Stimulated activated CD8-positive, alpha-beta memory T cell treated with anti-CD3 and anti-CD28 coated beads, Interleukin-12 subunit alpha, Interleukin-12 subunit beta, amount 100 ng/mL, for 24 hours (primary cell): Measurements from ENCODE around the gene EDN2.

Experiments used
- DNase-seq: peaks from one replicate; pipeline ENCODE4 v3.0.0-alpha.2; 2020; ENCODE audit errors: extremely low read depth

The EDN2 gene

GRCh38 chr1:41517062-41517438 lies 32.6 kb upstream of the EDN2 start:
- no peak for DNase-seq

DNA sequence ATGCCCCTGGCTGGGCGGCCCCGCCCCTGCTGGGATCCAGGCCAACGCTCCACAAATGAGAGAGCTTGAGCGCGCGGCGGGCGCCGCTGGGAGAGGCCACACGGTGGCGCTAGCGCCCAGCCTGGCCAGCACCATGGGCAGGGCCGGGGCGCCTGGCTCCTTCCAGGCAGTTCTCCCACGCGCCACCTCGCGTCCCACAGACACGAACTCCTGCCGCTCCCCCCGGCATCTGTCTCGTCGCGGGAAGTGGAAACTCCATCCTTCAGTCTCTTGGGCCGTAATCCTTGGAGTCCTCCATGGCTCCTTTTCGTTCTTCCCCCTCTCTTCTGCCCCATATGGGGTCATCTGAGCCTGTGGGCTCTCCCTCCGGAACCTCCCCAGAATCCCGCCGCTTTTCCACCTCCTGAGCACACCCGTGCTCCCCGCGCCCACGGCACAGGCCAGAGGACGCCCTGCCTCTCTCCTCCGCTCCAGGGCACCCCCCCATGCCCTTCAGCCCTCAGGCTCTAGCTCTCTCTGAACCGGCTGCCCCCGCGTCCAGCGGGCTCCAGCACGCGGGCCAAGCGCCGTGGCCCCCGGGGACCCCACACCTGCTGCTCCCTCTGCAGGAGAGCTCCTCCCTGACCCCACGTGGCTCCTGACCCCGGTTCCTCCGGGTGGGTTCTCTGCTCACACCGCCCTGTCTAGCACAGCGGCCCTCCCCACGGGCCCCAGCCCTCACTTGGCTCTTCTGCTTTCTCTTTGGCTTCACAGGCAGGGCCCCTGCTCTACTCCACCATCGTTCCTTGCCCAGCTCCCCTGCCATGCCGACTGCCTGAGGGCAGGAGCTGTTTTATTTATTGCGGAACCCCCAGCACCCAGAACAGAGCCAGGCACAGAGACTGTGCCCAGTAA lies 31.9 kb upstream of the EDN2 start:
- no peak for DNase-seq

DNA sequence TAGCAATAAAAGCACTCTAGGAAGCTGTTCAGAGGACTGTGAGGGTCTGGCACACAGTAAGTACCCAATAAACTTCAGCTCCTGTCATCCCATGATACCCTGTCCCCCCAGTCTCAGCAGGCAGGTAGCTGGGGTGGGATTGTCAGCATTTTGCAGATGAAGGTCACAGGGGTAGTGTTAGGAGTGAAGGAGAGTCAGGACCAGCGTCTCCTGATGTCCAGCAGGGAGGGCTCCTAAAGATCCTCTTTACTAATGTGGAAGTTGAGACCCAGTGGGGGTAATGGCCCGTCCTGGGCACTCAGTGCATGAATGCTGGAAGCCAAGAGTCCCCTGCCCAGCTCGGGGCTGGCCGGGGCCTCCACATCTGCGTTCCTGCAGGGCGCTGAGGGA lies 31.3 kb upstream of the EDN2 start:
- no peak for DNase-seq

DNA sequence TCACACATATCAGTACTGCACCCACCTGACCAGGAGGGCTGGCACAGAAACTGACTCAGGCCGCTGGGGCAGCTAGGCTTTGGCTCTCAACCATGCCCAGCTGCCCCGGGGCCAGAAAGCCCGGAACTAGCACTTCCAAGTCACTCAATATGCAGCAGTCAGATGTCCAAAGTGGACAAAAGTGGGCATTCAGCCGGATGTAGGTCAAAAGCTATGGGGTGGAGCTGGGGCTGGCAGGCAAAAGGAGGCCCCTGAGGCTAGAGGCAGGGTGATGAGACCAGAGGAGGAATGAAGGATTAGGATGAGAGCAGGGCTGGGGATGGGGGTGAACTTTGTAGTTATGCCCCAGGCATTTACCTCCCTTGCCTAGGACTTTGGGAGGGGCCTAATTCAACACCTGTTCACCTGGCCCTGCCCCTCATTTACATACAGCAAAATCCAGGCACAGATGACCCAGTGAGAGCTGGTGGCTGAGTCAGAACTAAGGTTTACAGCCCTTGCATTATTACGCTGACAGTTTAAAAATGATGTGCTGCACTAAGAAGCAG lies 30.7 kb upstream of the EDN2 start:
- DNase-seq = no peak

DNA sequence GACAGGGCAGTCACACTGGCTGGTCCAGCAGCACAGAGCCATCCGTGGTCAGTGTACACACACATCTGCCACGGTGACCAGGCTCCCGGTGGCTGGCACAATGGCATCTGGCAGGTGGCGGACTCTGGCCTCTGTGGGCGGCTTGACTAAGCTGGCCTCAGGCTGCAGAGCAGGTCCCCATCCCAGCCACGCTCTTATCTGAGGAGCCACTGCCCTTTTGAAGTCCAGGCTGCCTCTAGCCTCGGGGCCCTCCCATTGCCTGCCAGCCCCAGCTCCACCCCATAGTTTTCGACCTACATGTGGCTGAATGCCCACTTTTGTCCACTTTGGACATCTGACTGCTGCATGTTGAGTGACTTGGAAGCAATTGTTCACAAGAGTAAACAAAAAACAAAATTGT lies 29.9 kb upstream of the EDN2 start:
- no peak for DNase-seq

DNA sequence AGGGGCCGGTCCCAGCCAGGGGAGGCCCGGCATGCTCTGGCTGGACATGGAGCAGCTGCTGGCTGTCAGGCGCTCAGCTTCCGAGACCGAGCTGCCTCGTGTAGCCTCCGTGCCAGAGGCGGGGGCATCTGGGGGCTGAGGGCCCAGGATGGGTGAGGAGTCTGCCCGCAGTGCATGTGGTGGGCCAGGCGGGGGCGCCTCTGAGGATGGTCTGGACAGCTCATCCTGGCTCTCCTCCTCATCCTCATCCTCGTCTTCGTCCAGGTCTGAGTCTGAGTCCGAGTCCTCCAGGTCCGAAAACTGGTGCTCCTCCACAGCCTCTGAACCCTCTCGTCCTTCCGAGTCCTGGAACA lies 28.9 kb upstream of the EDN2 start:
- DNase-seq = no peak

DNA sequence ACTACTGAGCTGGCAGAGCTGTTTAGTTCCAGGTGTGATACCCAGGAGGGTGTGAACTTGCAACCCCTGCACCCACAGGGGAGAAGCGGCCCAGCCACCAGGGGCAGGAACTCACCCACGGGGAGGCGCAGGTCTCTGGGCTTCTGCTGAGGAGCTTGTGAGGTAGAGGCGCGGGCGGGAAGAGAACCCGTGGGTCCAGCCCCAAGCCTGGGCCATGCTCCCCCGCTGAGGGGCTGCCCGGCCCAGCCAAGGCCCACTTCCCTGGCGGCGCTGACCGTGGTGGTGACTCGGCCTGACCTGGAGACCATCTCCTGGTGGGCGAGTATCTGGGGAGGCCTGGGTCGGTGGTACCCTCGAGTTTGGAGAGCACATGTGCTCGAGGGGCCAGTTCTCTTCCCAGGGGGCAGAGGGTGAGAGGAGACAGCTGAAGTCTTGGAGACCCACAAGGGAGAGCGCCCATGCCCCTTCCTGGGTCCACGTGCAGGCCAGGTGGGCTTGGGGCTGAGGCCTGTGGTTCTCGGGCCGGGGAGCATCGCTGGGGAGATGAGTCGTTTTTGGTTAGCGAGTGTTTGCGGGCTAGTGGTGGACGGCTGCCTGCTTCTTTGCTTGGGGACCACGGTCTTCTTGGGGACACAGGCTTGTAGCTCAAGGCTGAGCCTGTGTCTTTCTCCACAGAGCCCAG lies 28.4 kb upstream of the EDN2 start:
- no peak for DNase-seq

- DNase-seq = no peak
These were observed 26.7 kb upstream of the EDN2 start for GRCh38 chr1:41511239-41511540.

DNA sequence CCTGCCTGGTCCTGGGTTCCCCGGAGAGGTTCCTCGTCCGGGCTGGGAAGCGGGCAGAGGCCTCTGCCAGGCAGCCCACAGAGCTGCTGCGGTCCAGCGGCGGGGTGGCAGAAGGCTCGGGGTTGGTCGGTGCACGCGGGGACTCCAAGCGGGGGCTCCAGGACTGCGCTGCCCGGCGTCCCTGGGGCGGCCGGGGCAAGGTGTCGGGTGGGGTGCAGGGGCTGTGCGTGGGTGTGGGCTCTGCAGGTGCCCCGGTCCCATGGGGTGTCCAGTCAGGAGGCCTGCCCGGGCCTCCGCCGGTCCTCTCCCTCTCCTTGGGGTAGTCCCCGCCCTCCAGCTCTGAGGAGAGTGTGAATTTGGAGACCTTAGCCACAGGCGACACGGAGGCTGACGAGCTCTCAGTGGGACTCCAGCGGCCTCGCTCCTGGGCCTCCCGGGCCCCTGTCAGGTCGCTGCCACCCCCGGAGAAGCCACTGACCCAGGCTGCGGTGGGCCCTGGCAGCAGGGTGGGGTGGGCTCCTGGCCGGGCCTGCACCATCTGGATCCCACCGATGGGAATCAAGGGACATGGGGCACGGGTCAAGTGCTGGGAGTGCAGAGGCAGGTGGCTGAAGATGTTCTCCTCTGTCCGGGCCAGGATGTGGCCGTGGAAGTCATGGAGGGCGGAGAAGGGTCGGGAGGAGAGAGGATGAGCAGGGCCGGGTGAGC lies 26.2 kb upstream of the EDN2 start:
- no peak for DNase-seq

- no peak for DNase-seq
These were observed 24.8 kb upstream of the EDN2 start for GRCh38 chr1:41509270-41509671.

DNA sequence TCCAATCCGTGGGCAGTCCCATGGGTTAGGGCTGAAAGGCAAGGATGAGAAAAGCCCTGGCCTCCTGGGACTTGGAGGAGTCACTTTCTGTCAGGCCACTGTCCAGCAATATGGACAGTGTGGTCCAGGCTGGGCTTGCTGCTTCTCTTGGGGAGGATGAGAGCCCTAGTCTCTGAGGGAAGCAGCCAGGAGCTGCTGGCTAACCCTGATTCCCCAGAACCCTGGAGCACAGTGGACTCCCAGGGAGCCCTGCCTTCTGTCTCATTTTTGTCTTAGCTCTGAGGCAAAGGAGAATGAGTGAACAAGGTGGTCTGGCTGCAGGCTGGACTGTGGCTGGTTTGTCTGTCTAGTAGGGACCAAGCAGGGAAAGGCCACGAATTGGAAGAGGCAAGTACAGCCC lies 23.8 kb upstream of the EDN2 start:
- DNase-seq = no peak

DNA sequence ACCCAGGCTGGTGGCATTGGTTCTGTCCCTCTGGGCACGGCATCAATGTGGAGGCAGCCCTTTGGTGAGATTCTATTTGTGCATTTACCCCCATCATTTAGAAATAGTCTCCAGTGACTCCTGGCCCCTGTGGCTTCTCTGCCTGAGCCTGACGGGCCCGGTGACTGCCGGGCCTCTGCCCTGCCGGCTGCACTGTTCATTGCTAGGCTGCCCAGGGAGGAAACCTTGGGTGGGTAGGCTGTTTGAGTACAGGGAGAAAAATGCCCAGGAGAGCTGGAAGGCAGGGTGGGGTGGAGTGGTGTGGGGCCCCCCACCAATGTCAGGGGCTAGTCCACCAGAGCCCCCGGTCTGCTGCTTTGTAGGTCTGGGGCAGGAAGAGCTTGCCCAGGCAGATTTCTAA lies 23.4 kb upstream of the EDN2 start:
- no peak for DNase-seq

GRCh38 chr1:41507110-41507720 lies 22.7 kb upstream of the EDN2 start:
- no peak for DNase-seq

DNA sequence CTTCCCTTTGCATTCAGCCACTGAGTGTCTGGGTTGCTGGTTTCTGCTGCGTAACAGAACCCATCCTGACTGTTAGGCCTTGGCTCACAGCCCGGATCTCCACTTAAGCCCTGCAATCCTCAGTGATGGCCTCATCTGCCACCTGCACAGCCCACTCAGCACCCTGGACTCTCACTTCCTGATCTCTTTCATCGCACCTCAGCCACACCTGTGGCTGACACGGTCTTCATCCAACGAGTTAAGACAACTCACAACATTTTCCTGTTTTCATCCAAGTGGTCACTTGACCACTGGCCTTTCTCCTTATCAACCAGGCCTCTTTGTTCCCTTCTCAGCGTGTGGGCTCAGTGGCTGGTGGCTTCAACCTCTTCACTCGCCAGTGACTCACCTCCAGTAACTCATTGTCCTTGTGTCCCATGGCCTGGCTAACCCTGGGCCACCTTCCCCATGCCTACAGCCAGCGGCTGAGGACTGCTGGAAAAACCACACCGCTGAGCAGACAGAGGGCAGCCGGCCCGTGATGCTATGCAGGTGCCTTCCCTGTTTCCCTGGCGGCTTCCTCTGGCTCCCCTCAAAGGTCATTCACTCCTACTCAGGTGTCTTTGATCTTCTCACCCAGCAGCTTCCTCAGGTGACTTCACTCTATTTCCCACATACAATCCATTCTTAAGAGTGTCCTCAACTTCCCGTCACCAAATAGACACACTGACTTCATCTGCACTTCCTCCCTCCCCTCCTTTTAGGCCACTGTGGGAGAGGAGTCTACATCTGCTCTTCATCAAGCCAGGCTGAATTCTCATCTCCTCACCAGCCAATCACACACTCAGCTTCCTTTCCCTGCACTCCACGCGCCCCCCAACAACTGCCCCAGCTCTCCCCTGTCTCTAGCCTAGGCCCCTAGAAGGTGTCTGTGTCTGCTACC lies 19.9 kb upstream of the EDN2 start:
- no peak for DNase-seq

GRCh38 chr1:41503538-41504113 lies 19.1 kb upstream of the EDN2 start:
- DNase-seq = no peak

DNA sequence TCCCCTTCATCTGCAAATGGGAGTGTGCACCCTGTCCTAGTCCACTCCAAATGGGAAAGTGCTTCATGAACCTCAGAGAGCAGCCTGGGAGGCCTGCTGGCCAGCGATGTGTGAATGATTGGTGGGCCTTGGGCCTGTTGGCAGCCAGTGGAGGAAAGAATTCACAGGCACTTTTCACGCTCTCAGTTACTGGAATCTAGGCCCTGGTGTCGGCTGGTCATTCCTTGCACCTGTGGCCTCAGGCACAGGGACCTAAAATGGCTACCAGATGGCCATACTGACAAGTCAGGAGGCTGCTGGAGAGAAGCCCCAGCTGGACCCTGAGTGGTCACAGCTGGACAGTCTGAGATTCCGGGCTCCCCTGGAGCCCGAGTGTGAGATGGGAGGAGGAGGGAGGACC lies 18.4 kb upstream of the EDN2 start:
- no peak for DNase-seq

DNA sequence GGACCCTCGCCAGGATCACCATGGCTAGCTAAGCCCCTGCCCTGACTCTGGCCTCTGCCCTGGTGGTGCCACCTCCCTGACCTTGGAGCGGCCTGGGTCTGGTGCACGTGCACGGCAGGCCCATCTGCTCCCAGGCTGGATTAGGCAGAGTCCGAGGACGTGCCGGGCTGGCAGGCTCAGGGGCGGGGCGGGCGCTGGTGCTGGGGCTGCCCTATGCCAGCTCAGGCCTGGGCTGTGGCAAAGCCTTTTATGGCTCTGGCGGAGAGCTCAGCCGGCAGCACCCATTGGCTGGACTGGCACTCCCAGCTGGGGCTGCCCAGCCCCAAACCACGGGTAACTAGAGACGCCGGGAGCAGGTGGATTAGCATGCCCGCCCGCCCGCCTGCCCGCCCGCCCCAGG lies 17.1 kb upstream of the EDN2 start:
- no peak for DNase-seq

DNA sequence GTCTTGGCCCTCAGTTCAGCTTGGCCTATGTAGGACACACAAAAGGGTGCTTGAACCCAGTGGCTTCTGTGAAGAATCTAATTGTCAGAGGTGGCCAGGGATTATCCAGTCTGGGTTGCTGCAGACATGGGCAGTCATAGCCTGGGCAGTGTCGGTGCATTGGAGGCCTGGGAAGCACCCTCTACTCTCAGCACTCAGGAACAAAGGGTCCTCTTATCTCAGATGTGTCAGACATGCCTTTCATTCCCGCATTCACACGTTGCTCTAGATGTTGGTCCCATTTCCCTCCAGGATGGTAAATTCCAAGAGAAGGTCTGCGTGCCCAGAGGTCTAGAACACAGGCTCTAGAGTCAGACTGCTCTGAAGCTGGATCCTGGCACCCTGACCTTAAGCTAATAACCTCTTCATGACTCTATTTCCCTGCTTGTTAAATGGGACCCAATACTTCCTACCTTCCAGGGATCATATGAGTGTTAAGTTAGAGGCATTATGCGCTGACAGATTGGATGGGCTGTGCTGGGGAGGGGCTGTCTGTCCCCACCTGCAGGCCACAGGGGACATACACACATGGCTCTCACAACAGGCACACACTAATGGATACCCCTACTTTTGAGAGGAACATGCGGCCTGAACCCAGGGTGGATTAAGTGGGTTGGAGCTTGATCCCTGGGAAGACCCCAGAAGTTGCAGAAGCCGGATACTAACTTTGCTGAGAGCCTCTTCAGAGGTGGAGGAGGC lies 16.5 kb upstream of the EDN2 start:
- no peak for DNase-seq

GRCh38 chr1:41500378-41500777 lies 15.9 kb upstream of the EDN2 start:
- DNase-seq = no peak

GRCh38 chr1:41499591-41499990 lies 15.1 kb upstream of the EDN2 start:
- DNase-seq = no peak
